ENCODE measurements around the gene UVSSA.
"Not testable (repeated sequence)": the region's sequence is repeated elsewhere in the genome, so short reads cannot be mapped to it uniquely, and the experiment has no call there.

The UVSSA gene

DNA sequence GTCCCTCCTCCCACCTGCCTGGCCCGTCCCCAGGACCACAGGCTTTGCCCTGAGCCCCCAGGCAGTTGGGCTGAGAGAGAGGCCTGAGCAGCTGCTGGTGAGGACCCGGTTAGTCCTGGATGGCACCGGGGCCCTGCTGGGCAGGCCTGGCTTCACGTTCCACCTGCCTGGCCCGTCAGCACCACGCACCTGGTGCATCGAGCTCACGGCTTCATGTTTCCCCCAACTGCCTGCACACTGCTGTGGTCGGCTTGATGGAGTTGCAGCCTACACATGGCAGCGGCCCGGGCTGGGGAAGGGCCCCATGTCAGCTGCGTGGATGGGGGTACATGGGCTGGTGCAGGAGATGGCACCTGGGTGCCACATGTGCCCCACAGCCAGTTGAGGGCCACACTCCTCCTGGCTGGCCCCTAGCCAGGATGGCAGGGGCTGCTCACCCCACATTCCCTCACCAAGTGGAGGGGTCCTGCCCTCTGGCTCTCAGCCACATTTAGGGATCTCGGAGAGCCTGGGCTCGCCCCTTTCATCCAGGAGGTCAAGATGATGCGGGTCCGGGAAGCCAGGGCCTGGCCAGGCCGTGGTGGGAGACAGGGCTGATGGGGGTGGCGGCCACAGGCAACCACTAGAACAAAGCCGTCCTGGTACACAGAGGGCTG, 30.7 kb downstream of the UVSSA start:
- no peak for DNase-seq (ENCODE audit: low read depth)

DNA sequence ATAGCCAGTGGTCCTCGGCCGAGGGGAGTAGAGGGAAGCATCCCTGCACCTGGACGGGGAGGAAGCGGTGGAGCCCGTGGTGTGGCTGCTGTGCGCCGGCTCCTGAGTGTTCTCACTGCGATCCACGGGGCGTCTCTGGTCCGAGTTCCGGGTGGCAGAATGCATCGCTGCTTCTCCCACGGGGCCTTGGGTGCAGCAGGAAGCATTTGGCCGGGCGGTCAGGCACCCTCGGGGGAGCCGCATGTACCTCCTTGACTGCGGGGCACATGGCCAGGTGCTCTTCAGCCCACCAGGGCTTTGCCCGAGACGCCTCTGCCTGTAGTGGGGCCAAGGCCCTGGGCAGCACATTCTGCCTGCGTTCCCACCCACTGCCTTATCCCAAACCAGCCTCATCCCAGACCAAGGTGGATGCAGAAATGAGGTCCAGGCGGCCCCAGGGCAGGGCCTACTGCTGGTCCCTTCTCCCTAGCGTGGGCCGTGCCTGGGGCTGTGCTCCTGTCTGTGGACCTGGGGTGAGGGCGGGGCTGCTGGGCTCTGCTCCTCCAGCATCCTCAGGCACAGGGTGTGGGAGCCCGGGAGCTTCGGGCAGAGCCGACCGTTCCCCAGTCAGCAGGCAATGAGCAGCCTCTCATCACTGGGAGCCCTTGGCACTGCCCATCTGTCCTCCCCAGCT, 31.7 kb downstream of the UVSSA start:
- no peak for DNase-seq (ENCODE audit: low read depth)

DNA sequence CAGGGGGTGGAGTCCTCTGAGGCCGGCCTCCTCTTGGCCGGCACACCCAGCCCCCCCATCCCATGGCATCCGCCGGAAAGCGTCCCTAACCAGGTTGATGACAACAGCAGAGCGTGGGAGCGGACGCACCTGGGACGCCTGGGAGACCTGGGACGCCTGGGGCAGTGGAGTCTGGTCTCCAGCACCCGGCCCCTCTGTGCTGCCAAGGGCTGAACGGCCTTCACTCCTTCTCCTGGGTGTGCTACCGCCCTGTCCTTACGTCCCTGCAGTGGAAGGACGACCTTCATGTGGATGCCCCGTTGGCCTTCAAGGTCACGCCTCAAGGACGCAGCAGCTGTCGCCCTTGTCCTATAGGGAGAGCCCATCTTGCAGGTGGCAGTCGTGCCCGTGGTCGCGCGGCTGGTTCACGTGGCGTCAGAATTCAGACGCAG, 32.4 kb downstream of the UVSSA start:
- DNase-seq (ENCODE audit: low read depth) = no peak

DNA sequence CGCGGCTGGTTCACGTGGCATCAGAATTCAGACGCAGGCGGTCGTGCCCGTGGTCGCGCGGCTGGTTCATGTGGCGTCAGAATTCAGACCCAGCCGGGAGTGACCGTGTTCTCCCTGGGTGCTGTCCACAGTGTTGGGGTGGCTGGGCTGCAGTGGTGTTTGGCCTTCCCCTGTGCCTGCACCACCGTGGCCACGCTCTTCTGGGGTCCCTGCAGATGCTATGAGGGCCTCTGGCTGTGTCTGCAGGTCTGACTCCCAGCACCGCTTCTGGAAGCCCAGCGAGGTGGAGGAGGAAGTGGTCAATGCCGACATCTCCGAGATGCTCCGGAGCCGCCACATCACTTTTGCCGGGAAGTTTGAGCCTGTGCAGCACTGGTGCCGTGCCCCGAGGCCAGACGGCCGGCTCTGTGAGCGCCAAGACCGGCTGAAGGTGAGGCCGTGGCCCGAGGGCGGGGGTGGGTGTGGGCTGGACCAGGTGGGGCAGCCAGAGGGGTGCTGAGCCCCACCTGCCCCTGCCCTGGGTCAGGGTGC, 32.9 kb downstream of the UVSSA start:
- no peak for DNase-seq (ENCODE audit: low read depth)

DNA sequence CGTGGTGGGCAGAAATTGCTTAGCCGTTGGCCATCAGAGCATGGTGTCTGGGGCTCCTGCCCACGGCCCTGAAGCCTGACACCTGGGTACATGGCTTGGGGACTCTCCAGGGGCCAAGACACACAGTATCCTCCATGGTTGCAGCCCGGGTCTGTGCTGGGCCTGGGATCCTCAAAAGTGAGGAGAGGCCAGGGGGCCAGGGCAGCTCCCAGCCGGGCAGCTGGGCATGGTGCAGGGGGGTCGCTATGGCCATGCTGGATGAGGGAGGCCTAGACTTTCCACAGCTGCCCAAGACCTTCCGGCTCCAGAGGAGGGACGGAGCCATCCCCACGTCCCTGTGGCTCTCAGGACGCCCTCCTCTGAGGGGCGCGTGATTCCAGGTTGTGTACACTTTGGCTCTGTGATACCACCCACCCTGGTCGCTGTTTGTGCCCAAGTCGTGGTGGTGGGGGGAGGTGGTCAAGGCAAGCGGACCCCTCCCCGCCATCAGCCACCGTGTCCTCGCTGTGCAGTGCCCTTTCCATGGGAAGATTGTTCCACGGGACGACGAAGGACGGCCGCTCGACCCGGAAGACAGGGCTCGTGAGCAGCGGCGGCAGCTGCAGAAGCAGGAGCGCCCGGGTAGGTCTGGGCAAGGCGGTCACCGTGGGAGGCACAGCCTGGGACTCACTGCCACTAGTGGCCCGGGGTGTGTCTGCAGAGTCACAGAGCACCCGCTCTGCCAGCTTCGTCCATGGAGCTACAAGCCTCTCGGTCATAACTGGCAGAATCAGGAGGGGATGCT, 33.6 kb downstream of the UVSSA start:
- no peak for DNase-seq (ENCODE audit: low read depth)

DNA sequence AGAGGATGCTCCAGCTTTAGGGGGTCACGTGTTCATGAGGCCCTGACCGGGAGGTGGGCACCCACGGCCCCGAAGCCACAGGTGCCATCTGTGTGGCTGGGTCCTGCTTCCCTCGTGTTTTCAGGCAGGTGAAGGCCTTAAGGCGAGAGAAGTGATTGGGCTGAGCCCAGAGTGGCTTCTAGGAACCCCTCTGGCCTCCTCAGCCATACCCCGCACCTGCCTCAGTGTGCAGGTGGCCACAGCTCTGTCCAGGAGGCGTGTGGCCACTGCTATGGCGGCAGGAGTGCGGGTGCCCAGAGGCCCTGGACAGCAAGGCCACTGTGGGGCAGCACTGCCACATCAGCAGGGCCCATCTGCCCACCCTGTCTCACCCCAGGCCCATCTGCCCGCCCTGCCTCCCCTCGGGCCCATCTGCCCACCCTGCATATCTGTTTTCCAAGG, 34.2 kb downstream of the UVSSA start:
- DNase-seq (ENCODE audit: low read depth) = no peak

DNA sequence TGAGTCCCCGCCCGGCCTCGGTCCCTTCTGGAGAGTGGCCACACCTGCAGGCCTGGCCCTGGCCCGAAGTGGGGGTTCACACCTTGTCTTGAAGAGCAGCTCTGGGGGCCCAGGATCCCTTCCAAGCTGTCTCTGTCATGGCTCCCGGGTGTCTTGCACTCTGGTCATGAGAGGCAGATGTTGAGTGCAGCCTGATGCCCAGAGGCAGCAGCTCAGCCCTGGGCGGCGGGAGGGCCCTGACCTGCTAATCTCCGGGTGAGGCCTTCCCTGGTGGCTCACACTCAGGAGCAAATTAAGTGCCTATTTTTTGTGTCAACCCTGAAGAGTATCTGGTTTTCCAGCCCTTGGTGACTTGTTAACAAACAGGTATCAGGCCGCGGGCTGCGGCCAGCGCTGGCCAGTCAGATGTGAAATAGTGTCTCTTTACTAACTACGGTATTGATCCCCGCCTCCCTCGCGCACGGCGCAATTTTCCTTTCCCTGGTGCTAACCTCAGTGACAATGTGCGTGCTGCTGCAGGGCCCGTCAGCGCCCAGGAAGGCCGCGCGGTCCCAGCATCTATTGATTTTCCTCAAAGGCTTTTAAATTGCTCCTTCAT, 35.0 kb downstream of the UVSSA start:
- no peak for DNase-seq (ENCODE audit: low read depth)

DNA sequence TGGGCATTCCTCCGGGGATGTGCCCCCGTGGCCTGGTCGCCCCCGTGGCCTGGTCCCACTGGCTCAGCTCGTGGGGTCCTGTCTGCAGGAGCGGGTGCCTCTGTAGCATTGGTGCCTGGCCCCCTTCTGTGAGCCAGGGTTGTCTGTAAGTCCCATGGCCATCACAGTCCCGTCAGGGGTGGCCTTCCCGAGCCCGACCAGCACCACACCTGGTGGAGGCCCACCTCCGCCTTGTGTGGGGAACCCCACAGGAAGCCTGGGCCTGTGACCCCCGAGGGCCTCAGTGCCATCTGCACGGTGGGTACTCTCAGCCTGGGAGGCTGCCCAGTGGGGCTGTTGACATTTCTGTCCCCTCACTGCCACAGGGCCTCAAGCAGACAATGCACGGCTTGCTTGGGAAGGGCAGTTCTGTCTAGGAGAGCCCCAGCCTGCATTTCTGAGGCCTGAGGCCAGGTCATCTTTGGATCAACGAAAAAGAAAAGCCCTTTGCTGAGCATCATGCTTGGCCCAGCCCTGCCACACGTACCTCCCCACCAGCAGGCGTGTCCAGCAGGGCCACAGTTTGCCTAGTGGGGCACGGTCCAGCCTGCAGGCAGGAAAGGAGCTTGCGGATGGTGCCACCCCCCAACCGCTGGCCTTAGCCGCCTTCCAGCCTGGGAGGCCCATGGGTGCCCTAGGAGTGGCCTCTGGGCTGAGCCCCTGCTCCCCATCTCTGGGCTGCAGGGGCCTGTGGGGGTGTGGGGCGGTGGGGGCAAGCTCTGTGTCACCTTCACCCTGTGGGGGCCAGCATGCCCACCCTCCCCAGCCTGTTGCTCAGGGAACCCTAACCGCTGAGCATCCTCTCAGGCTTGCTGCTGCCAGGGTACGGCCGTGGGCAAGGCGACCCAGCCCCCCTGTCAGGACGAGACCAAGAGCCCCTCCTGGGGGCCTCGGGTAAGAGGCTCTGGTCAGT, 36.0 kb downstream of the UVSSA start:
- DNase-seq (ENCODE audit: low read depth) = no peak

DNA sequence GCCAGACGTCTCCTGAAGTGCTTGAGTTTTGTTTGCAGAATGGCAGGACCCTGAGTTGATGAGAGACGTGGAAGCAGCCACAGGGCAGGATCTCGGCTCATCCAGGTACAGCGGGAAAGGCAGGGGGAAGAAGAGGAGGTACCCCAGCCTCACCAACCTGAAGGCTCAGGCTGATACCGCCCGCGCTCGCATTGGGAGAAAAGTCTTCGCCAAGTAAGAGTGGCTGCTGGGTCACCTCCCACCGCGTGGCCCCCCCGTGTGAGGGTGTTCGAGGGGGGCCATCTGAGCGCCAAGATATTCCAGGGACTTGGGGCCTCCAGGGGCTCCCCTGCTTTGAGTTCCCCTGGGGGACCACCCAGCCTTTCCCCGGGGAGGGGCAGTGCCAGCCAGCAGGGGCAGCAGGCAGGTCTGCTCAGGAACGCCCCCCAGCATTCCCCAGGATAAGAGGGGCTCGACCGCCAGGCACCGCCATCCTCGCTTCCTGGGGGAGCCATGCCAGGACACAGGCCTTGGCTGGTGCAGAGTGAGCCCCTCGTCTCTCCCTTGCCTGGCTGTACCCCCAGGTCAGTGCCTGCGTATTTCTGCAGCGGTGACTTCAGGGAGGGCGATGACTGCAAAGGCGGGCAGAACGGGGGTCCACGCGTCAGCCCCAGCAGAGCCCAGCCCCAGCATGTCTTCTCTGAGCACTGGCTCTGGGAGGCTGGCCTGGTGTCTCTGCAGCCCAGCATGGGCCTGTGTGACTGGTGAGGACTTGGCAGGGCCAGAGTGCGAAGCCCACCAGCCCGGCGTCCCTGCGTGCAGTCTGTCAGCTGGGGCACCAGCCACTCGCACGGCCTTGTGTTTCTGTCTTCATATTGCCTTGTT, 37.0 kb downstream of the UVSSA start:
- no peak for DNase-seq (ENCODE audit: low read depth)

DNA sequence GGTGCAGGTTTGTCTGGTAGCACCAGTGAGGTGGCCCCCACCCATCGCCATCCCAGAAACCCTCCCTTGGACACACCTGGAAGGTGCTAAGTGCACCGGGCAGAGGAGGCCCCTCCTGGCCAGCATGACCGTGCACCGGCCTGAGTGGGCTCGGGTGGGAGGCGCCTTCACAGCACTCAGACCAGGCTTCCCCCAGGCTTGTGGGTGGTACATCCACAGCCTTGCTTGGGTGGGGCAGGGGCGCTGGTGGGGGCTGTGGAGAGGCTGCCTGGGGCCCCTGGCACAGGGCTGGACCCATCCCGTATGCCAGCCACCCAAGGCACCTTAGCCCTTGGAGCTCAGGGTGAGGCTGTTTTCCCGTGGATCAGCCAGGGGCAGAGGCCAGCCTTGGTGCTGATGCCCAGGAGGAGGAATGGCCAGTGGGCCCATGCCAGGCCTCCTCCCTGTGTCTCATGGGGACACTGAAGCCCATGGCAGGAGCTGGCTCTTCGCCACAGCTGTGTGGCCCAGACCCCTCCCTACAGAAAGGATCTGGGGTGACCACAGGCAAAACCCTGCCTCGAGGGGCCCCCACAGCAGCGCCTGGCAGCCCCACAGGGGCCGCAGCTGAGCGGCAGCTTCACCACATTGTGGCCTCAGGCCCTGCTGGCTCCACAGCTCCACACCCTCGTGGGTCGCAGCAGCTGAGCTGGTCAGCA, 37.8 kb downstream of the UVSSA start:
- no peak for DNase-seq (ENCODE audit: low read depth)

DNA sequence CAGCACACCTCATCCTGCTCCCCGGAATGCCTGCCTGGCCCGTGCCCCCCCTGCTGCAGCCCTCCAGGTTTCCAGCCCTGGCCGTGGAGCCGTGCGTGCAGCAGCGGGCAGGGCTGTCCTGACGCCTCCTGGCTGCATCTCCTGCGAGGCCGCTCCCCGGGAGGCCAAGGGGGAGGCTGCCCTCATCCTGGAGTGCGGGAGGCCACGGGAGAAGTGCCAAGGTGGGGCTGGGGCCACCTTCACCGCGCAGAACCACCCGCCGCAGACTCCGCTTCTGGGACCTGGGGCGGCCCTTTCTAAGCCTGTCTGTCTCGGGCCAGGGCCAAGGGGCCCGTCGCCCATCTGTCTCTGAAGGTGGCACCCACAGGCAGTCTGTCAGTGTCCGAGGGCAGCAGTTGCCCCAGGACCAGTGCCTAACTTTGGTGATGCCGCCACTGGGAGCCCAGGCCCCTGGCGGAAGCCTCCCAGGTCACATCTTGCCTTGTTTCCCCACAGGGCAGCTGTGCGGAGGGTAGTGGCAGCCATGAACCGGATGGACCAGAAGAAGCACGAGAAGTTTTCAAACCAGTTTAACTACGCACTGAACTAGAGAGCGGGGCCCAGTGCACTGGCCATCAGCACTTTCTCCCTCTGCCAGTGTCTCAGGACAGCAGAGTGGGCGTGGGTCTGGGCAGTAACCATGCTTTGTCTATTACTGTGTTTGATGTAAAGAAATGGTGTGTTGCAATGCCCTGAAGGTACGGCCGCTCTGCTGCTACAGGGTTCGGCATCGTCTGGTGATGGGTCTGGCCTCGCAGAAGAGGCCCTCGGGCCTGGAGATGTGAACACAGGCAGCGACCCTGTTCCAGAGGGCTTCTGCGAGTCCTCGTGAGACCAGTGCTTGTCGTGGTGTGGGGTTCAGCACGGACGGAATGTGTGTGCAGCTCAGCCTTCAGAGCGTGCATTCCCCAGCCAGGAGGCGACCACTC, 38.6 kb downstream of the UVSSA start:
- no peak for DNase-seq (ENCODE audit: low read depth)

DNA sequence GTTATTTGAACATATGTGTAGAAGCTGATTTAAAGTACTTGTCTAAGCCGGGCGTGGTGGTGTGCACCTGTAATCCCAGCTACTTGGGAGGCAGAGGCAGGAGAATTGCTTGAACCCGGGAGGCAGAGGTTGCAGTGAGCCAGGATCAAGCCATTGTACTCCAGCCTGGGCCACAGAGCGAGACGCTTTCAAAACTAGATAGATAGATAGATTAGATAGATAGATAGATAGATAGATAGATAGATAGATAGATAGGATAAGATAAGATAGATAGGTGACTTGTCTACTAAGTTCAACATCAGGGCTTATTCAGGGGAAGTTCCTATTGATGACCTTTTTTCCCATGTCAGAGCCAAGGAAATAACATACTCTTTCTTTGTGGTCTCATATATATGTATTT, 46.4 kb downstream of the UVSSA start:
- DNase-seq (ENCODE audit: low read depth) = not testable (repeated sequence)

DNA sequence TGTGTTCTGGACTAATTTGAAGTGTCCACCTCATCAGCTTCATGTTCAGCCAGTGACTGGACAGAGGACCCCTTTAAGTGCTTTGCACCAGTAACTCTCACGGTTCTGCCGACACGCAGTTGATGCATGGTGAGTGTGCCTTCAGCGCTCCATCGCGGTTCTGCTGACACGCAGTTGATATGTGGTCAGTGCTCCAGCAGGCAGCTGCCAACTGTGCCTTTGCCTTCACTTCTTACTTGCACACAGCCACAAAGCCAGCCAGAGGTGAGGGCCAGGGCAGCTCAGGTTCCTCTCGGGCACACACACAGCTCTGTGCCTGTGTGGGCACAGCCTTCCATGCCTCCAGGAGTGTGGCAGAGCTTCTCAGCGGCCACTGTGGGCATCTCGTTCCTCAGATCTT, 46.9 kb downstream of the UVSSA start:
- no peak for DNase-seq (ENCODE audit: low read depth)

DNA sequence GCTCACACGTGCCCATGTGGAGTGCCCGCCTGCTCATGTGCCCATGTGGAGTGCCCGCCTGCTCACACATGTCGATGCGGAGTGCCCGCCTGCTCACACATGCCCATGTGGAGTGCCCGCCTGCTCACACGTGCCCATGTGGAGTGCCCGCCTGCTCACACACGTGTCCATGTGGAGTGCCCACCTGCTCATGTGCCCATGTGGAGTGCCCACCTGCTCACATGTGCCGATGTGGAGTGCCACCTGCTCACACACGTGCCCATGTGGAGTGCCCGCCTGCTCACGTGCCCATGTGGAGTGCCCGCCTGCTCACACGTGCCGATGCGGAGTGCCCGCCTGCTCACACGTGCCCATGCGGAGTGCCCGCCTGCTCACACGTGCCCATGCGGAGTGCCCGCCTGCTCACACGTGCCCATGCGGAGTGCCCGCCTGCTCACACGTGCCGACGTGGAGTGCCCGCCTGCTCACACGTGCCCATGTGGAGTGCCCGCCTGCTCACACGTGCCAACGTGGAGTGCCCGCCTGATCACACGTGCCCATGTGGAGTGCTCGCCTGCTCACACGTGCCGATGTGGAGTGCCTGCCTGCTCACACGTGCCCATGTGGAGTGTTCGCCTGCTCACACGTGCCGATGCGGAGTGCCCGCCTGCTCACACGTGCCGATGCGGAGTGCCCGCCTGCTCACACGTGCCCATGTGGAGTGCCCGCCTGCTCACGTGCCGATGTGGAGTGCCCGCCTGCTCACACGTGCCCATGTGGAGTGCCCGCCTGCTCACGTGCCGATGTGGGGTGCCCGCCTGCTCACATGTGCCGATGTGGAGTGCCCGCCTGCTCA, 47.8 kb downstream of the UVSSA start:
- not testable (repeated sequence) for DNase-seq (ENCODE audit: low read depth)

DNA sequence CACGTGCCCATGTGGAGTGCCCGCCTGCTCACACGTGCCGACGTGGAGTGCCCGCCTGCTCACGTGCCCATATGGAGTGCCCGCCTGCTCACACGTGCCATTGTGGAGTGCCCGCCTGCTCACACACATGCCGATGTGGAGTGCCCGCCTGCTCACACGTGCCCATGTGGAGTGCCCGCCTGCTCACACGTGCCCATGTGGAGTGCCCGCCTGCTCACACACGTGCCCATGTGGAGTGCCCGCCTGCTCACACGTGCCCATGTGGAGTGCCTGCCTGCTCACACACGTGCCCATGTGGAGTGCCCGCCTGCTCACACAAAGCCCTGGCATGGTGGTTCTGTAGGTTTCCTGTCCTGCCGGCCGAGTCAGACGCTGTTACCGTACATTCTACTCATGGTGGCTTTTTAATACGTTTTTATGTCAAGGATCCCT, 48.4 kb downstream of the UVSSA start:
- DNase-seq (ENCODE audit: low read depth) = not testable (repeated sequence)

DNA sequence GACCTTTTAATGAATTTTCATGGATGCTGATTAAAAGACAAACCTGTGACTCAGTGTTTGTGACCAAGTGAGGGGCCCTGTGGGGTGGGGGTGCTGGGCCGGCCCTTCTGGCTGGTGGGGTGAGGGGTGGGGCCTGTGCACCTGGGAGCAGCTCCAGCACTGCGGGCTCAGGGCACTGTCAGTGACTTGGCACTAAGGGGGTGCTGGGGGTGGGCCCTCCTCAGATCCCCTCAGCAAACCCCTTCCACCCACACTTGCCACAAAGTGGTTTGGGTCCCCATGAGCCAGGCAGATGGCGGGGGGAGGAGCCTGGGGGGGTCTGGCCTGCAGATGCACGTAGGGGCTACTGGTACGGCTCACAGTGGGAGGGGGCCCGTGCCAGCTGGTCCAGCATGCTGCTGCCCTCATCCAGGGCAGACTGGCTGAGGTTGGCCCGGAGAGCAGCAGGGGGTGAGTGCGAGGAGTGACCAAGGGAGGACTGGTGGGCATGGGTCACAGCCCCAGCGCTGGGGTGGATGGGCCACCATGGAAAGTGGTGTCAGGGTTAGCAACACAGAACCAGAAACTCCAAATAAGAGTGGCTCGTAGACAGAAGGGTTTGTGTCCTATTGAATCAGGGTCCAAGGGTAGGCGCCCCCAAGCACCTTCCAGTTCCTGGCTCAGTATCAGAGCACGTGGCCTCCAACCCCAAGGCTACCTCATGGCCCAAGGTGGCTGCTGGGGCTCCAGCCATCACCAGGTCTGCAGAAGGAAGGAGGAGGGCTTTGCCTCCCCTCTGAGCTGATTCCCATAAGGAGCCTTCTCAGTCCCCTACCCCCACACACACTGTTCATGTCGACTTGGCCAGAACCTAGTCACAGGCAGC, 49.2 kb downstream of the UVSSA start:
- DNase-seq (ENCODE audit: low read depth) = no peak
